ENCODE data around the gene AGL. TPM values are rescaled to one million over a fixed set of nuclear protein-coding genes. Genes with fewer than 3 reads are reported as not detected.

AGL gene
- total and polyA plus RNA-seq, 2 of the 13 experiments (the other 11 are each of a cell fraction or from before 2014, with no cell fraction given) = 4.3 to 13.1 TPM

- CTCF ChIA-PET (ENCODE audit: low intra/inter-chr PET ratio, low total read pairs) = no interaction called here
- Histone ChIP-seq H3K4me1 (ENCODE audit: insufficient read depth, low read length) (no peaks in the 10 kb centered on the region), H3K9me3 (ENCODE audit: low read length) (no peaks in the 10 kb centered on the region), H4K20me1 (ENCODE audit: insufficient read depth, low read length) (no peaks in the 10 kb centered on the region), H3K4me3 (replicated peaks in 1 of 3; ENCODE audit: insufficient read depth in 1 of 3, low read depth in 2 of 3, low read length in 3 of 3) (no peak overlapping the region), H3K9ac (ENCODE audit: insufficient read depth, low read depth, low read length) (no peak overlapping the region), H3K27me3 (ENCODE audit: control insufficient read depth in 1 of 2, insufficient read depth in 2 of 2, low read length in 2 of 2) (no peaks in the 10 kb centered on the region), H3K79me2 (ENCODE audit: insufficient read depth, low read length) (no peaks in the 10 kb centered on the region), H2AFZ (ENCODE audit: low read length) (no peak overlapping the region), H3K27ac (ENCODE audit: extremely low read length, insufficient read depth, low read length) (no peak overlapping the region), H3K4me2 (ENCODE audit: low read depth, low read length) (no peak overlapping the region), H3K36me3 (replicated peaks in 1 of 2; ENCODE audit: control insufficient read depth in 1 of 2, insufficient read depth in 2 of 2, low read length in 2 of 2) (no peaks in the 10 kb centered on the region)
- intact Hi-C loops (cut with micrococcal nuclease; ENCODE audit: unreplicated experiment) = no loop called here
- TF ChIP-seq ZNF503 (CRISPR knock-in tag; IDR thresholded peaks at IDR 0.05) (no peak), FLYWCH1 (CRISPR knock-in tag; IDR thresholded peaks at IDR 0.05) (no peak), MYNN (CRISPR knock-in tag; IDR thresholded peaks at IDR 0.05; ENCODE audit: low read depth) (no peak), PAX8 (CRISPR knock-in tag; IDR thresholded peaks at IDR 0.05; ENCODE audit: borderline replicate concordance) (no peak), SIX4 (CRISPR knock-in tag; IDR thresholded peaks at IDR 0.05) (no peak), SIX1 (CRISPR knock-in tag; IDR thresholded peaks at IDR 0.05; ENCODE audit: borderline replicate concordance) (no peak), ATM (IDR thresholded peaks at IDR 0.05; ENCODE audit: borderline replicate concordance) (no peak), ZMYM3 (CRISPR knock-in tag; IDR thresholded peaks at IDR 0.05) (no peak), ZNF839 (CRISPR knock-in tag; IDR thresholded peaks at IDR 0.05; ENCODE audit: borderline replicate concordance) (no peak), SNAPC4 (CRISPR knock-in tag; IDR thresholded peaks at IDR 0.05) (no peak), SMYD3 (CRISPR knock-in tag; IDR thresholded peaks at IDR 0.05) (no peak), GLI4 (CRISPR knock-in tag; IDR thresholded peaks at IDR 0.05; ENCODE audit: borderline replicate concordance) (no peak)
- TF ChIP-seq, protein P1, sequence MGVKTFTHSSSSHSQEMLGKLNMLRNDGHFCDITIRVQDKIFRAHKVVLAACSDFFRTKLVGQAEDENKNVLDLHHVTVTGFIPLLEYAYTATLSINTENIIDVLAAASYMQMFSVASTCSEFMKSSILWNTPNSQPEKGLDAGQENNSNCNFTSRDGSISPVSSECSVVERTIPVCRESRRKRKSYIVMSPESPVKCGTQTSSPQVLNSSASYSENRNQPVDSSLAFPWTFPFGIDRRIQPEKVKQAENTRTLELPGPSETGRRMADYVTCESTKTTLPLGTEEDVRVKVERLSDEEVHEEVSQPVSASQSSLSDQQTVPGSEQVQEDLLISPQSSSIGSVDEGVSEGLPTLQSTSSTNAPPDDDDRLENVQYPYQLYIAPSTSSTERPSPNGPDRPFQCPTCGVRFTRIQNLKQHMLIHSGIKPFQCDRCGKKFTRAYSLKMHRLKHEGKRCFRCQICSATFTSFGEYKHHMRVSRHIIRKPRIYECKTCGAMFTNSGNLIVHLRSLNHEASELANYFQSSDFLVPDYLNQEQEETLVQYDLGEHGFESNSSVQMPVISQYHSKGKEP (CRISPR knock-in tag; IDR thresholded peaks at IDR 0.05) = no peak
- no TSS peak for BruUV-seq (replicated peaks)
- POLR2A ChIA-PET = no interaction called here
- FAIRE-seq = no peak
- in situ Hi-C loops (cut with HindIII; ENCODE audit: extremely low pct_ligation_motif_present, low pct_unique_long_range_greater_than_20kb) = no loop called here
- DNase-seq (ENCODE audit: low spot score) = no peak
- no peak for ATAC-seq
Measured at GRCh38 chr1:99934801-99935200, 84.6 kb downstream of the AGL start.

All from HepG2 (cell line).